K562 (cell line): ENCODE results near the gene MYOG. TPM values are rescaled to one million over a fixed set of nuclear protein-coding genes. Genes with fewer than 3 reads are reported as not detected.

Experiments used
- ATAC-seq: fragments of 200-7000 bp; cut with Tn5 transposase; 3 replicates; pipeline ENCODE4 v1.9.1; 2020; ENCODE audit warnings: moderate library complexity
- BruUV-seq: library from RNA; stranded (reverse); fragments of 400-500 nt; replicated peaks from 2 replicates; lab custom pipeline; 2021; lab: Mats Ljungman, UMichigan
- CTCF ChIA-PET: fragments of 300-600 bp; formaldehyde crosslinking; extraction: SDS; loops from one replicate; lab custom pipeline; 2021; ENCODE audit warnings: low intra/inter-chr PET ratio; lab: Yijun Ruan, JAX
- POLR2A ChIA-PET: fragments of 300-600, 350-650 bp; sonication (Branson Sonifier 250); formaldehyde crosslinking; extraction: SDS; loops from one replicate; lab custom pipeline; 2021; ENCODE audit warnings: antibody characterized with exemption, inconsistent platforms; lab: Yijun Ruan, JAX
- DNase-seq, 4 experiments: peaks; one replicate each; pipeline versions ENCODE4 v3.0.0 to v3.0.0-alpha.2; 2011 to 2018; ENCODE audit warnings: low spot score in 3 of 4, mixed read lengths in 3 of 4; ENCODE audit errors: extremely low read depth in 1 of 4
- FAIRE-seq: peaks from 2 replicates; lab custom pipeline; 2011; peaks lifted over from hg19 to GRCh38; lab: Jason Lieb, UNC
- H2AFZ ChIP-seq: 2 replicates; pipeline ENCODE4 v1.6.0; 2011; ENCODE audit warnings: low read depth, low read length, control low read depth, inconsistent platforms
- H3K27ac ChIP-seq: fragments of 200-600 bp; 3 replicates; pipeline ENCODE4 v1.8.0; 2011; ENCODE audit warnings: low read depth, mild to moderate bottlenecking, control low read depth, inconsistent platforms, low read length, moderate library complexity, mixed read lengths; ENCODE audit errors: extremely low read depth
- H3K27me3 ChIP-seq, 2 experiments: fragments of 300-600 bp in 1 of 2; 2 replicates in 1 of 2; 3 replicates in 1 of 2; pipeline versions ENCODE4 v1.6.0 to v1.8.0; 2011; ENCODE audit warnings: inconsistent platforms in 2 of 2, low read length in 2 of 2, mild to moderate bottlenecking in 1 of 2, mixed read lengths in 1 of 2, moderate library complexity in 1 of 2; ENCODE audit not compliant: control insufficient read depth in 2 of 2, insufficient read depth in 2 of 2
- H3K36me3 ChIP-seq: fragments of 300-600 bp; 3 replicates; pipeline ENCODE4 v1.8.0; 2011; ENCODE audit warnings: mild to moderate bottlenecking, low read length, inconsistent platforms; ENCODE audit not compliant: control insufficient read depth, insufficient read depth
- H3K4me1 ChIP-seq, 2 experiments: fragments of 200-600 bp in 1 of 2; replicated peaks in 1 of 2; 2 replicates in 1 of 2; 3 replicates in 1 of 2; pipeline versions ENCODE4 v1.5.1 to v1.8.0; 2011; ENCODE audit warnings: inconsistent platforms in 2 of 2, low read length in 2 of 2, mild to moderate bottlenecking in 1 of 2, mixed read lengths in 1 of 2, moderate library complexity in 1 of 2; ENCODE audit not compliant: control insufficient read depth in 2 of 2, insufficient read depth in 2 of 2
- H3K4me2 ChIP-seq: 2 replicates; pipeline ENCODE4 v1.6.1; 2011; ENCODE audit warnings: low read length, control low read depth, inconsistent platforms, mixed read lengths; ENCODE audit not compliant: insufficient read depth
- H3K4me3 ChIP-seq: fragments of 200-600 bp; sonication (generic), shearing (Covaris generic); 2 replicates; pipeline ENCODE4 v1.5.1; 2016; ENCODE audit warnings: control low read depth, inconsistent platforms
- H3K79me2 ChIP-seq: fragments of 200-600 bp; 3 replicates; pipeline ENCODE4 v1.8.0; 2011; ENCODE audit warnings: low read length, inconsistent platforms; ENCODE audit not compliant: control insufficient read depth, insufficient read depth
- H3K9ac ChIP-seq, 2 experiments: 2 replicates each; pipeline versions ENCODE4 v1.6.0 to v1.6.1; 2011; ENCODE audit warnings: low read depth in 2 of 2, low read length in 2 of 2, control low read depth in 1 of 2, inconsistent platforms in 1 of 2, mild to moderate bottlenecking in 1 of 2, mixed read lengths in 1 of 2; ENCODE audit not compliant: insufficient read depth in 1 of 2
- H3K9me1 ChIP-seq: one replicate; pipeline ENCODE4 v1.6.0; 2011; ENCODE audit warnings: inconsistent platforms, mild to moderate bottlenecking, low read length, moderate library complexity; ENCODE audit not compliant: control insufficient read depth, insufficient read depth
- H3K9me3 ChIP-seq: replicated peaks from 2 replicates; pipeline ENCODE4 v1.5.1; 2011; ENCODE audit warnings: low read depth, low read length, inconsistent platforms; ENCODE audit not compliant: control insufficient read depth, insufficient read depth
- H4K20me1 ChIP-seq: replicated peaks from 2 replicates; pipeline ENCODE4 v1.6.1; 2011; ENCODE audit warnings: low read length, inconsistent platforms, mixed read lengths; ENCODE audit not compliant: control insufficient read depth, insufficient read depth
- ATF3 ChIP-seq, 2 experiments: fragments of 450-650 bp in 1 of 2; sonication (generic) in 1 of 2; formaldehyde crosslinking in 1 of 2; IDR thresholded peaks in 1 of 2; conservative IDR thresholded peaks in 1 of 2; 2 replicates each; pipeline versions ENCODE4 v1.6.1 to v1.8.1; 2016 to 2023; ENCODE audit warnings: mild to moderate bottlenecking in 2 of 2, moderate library complexity in 2 of 2, inconsistent platforms in 1 of 2, missing genetic modification reagents in 1 of 2
- BRF1 ChIP-seq: IDR thresholded peaks from 3 replicates; pipeline ENCODE4 v1.6.1; 2011; ENCODE audit warnings: borderline replicate concordance, mild to moderate bottlenecking; ENCODE audit not compliant: insufficient read length; ENCODE audit errors: extremely low read depth
- CEBPB ChIP-seq: fragments of 450-650 bp; IDR thresholded peaks from 2 replicates; pipeline ENCODE4 v1.6.1; 2016; ENCODE audit warnings: missing genetic modification characterization, missing compliant biosample characterization
- CEBPG ChIP-seq, 3 experiments: fragments of 200-800 bp in 1 of 3; sonication (Bioruptor generic) in 1 of 3; sonication (generic) in 1 of 3; formaldehyde crosslinking in 1 of 3; IDR thresholded peaks in 2 of 3; conservative IDR thresholded peaks in 1 of 3; 2 replicates each; pipeline versions ENCODE4 v1.6.1 to v1.8.0; 2016 to 2022; ENCODE audit warnings: missing compliant biosample characterization in 2 of 3, missing genetic modification characterization in 2 of 3, mild to moderate bottlenecking in 1 of 3, missing genetic modification reagents in 1 of 3
- MIER1 ChIP-seq: fragments of 450-650 bp; IDR thresholded peaks from 2 replicates; pipeline ENCODE4 v1.6.1; 2016; ENCODE audit warnings: antibody characterized with exemption, mild to moderate bottlenecking, low read depth
- RBM17 ChIP-seq: fragments of 200-400 bp; formaldehyde crosslinking; IDR thresholded peaks from 2 replicates; pipeline ENCODE4 v1.6.1; 2017; ENCODE audit warnings: low read depth, mild to moderate bottlenecking, low read length, borderline replicate concordance
- ZNF165 ChIP-seq: fragments of 250-450 bp; sonication (Bioruptor Pico); IDR thresholded peaks from 2 replicates; pipeline ENCODE4 v1.4.0; 2020; ENCODE audit warnings: borderline replicate concordance
- in situ Hi-C: fragments of 300-500 bp; cut with MboI; formaldehyde crosslinking; loops from 4 replicates; pipeline ENCODE4 v1.15.0; 2018; ENCODE audit warnings: inconsistent platforms, mixed read lengths
- intact Hi-C: fragments of 100-400 bp; cut with micrococcal nuclease; formaldehyde crosslinking; loops from 2 replicates; pipeline ENCODE4 v1.14.2; 2022
- polyA plus RNA-seq, 8 experiments: library from polyadenylated mRNA; depleted of rRNA in 4 of 8; stranded (reverse) in 5 of 8; unstranded in 3 of 8; fragments of >200 nt; fragmentation: Nextera tagmentation in 2 of 8; fragmentation: Illumina TruSeq in 1 of 8; extraction: Ambion mirVana in 2 of 8; extraction: Trizol in 1 of 8; gene quantifications; 2 replicates each; pipeline versions ENCODE4 v1.2.1 to v1.2.3, GENCODE V29; 2011 to 2014; ENCODE audit warnings: inconsistent platforms in 1 of 8, missing spikeins in 1 of 8
- total RNA-seq, 7 experiments: library from RNA; depleted of rRNA in 6 of 7; stranded (reverse); fragments of >200 nt in 6 of 7; fragmentation: Illumina TruSeq in 2 of 7; extraction: Trizol in 2 of 7; gene quantifications; 2 replicates each; pipeline versions ENCODE4 v1.2.1 to v1.2.3, GENCODE V29; 2011 to 2021; ENCODE audit warnings: low replicate concordance in 1 of 7

The MYOG gene
- total and polyA plus RNA-seq, 9 of the 15 experiments (the other 6 are each of a cell fraction or from before 2014, with no cell fraction given), result not detected

DNA sequence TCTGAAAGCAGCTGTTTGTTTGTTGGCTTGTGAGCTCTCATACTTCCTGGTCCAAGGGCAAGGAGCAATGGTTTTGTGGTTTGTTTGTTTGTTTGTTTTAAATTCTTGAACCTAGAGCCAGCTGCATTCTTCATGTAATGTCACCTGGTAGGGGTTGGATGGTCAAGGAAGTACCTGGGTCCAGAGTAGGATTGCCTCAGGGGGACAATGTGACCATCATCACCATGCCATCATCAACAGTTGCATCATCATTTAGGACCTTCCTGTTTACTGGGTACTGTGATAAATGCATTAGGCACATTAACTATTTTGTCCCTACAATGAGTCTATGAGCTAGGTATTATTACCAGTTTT lies 14.7 kb upstream of the MYOG start:
- ChIA-PET POLR2A (interaction anchor here (0.6 to 1.0 kb wide), 2 partner anchors 21 to 61 kb away, joined by 3 to 4 read pairs; no protein-coding TSS in a partner anchor), CTCF (no interaction called here)
- Histone ChIP-seq H3K79me2 (no peaks in the 10 kb centered on the region), H3K4me1 (no peaks in the 10 kb centered on the region), H2AFZ (no peak overlapping the region), H3K36me3 (no peaks in the 10 kb centered on the region), H3K27me3 (peaks cover 13 to 23% of the 10 kb centered on the region in 2 experiments; a peak in 4 of 5 replicates), H4K20me1 (no peaks in the 10 kb centered on the region), H3K9me3 (no peaks in the 10 kb centered on the region), H3K4me2 (no peak overlapping the region), H3K27ac (no peak overlapping the region), H3K9me1 (no peaks in the 10 kb centered on the region), H3K9ac (no peak overlapping the region), H3K4me3 (no peak overlapping the region)
- DNase-seq (no peak), ATAC-seq (no peak), FAIRE-seq (no peak)
- in situ Hi-C loops, result no loop called here
- intact Hi-C loops, result no loop called here
- no TSS peak for BruUV-seq
- TF ChIP-seq BRF1 (no peak), ZNF165 (CRISPR knock-in tag) (no peak), CEBPB (tag) (peak; percentile 51; the same call in 1 of the 2 replicates), CEBPG (CRISPR knock-in tag; IDR thresholded peaks at IDR 0.05) (no peak), CEBPG (tag; conservative IDR thresholded peaks at IDR 0.05 in 1 of 2, IDR thresholded peaks at IDR 0.05 in 1 of 2) (peak; percentile 50 to 72; a peak in 3 of 4 replicates), MIER1 (no peak), RBM17 (no peak), ATF3 (IDR thresholded peaks at IDR 0.05) (peak; percentile 86), ATF3 (CRISPR knock-in tag; conservative IDR thresholded peaks at IDR 0.05) (no peak)
